Loucy (cell line): ENCODE data around the gene DSE.

Experiments used
- H2AFZ ChIP-seq: fragments of 200-600 bp; sonication (generic); 2 replicates; pipeline ENCODE4 v1.6.0; 2016; ENCODE audit warnings: antibody characterized with exemption, mild to moderate bottlenecking, low read length, moderate library complexity
- H3F3A ChIP-seq: fragments of 200-600 bp; 2 replicates; pipeline ENCODE4 v1.6.0; 2016; ENCODE audit warnings: antibody characterized with exemption, low read depth, mild to moderate bottlenecking
- H3K27me3 ChIP-seq: fragments of 200-600 bp; sonication (generic); 2 replicates; pipeline ENCODE4 v1.6.1; 2014; ENCODE audit warnings: low read length, mild to moderate bottlenecking; ENCODE audit not compliant: insufficient read depth, poor library complexity, severe bottlenecking
- H3K36me3 ChIP-seq: fragments of 200-600 bp; sonication (generic); 2 replicates; pipeline ENCODE4 v1.6.1; 2016; ENCODE audit warnings: low read length; ENCODE audit not compliant: insufficient read depth
- H3K4me1 ChIP-seq: fragments of 200-600 bp; sonication (generic); 2 replicates; pipeline ENCODE4 v1.5.1; 2014; ENCODE audit warnings: low read length, mild to moderate bottlenecking; ENCODE audit not compliant: insufficient read depth, poor library complexity, severe bottlenecking
- H3K4me2 ChIP-seq: fragments of 200-600 bp; sonication (generic); 2 replicates; pipeline ENCODE4 v1.6.0; 2014; ENCODE audit warnings: antibody characterized with exemption, low read length, low read depth, mild to moderate bottlenecking; ENCODE audit not compliant: poor library complexity, severe bottlenecking
- H3K4me3 ChIP-seq: fragments of 200-600 bp; sonication (generic); 2 replicates; pipeline ENCODE4 v1.5.1; 2014; ENCODE audit warnings: low read length, mild to moderate bottlenecking, mixed read lengths; ENCODE audit not compliant: poor library complexity, severe bottlenecking
- H3K79me2 ChIP-seq: fragments of 200-600 bp; sonication (generic); 2 replicates; pipeline ENCODE4 v1.6.1; 2014; ENCODE audit warnings: low read length; ENCODE audit not compliant: insufficient read depth
- H3K9ac ChIP-seq: fragments of 200-600 bp; sonication (generic); 2 replicates; pipeline ENCODE4 v1.6.0; 2014; ENCODE audit warnings: mild to moderate bottlenecking, low read depth, low read length, moderate library complexity; ENCODE audit not compliant: poor library complexity, severe bottlenecking
- H3K9me2 ChIP-seq: fragments of 200-600 bp; sonication (generic); replicated peaks from 2 replicates; pipeline ENCODE4 v1.6.1; 2016; ENCODE audit warnings: low read depth, low read length, mixed read lengths
- H3K9me3 ChIP-seq: fragments of 200-600 bp; sonication (generic); 2 replicates; pipeline ENCODE4 v1.6.1; 2014; ENCODE audit warnings: mild to moderate bottlenecking, antibody characterized with exemption, low read length, low read depth; ENCODE audit not compliant: insufficient read depth
- H4K20me1 ChIP-seq: fragments of 200-600 bp; sonication (generic); 2 replicates; pipeline ENCODE4 v1.6.0; 2014; ENCODE audit warnings: antibody characterized with exemption, low read length, mild to moderate bottlenecking; ENCODE audit not compliant: insufficient read depth, poor library complexity, severe bottlenecking
- CTCF ChIP-seq: fragments of 200-600 bp; sonication (generic); conservative IDR thresholded peaks from 2 replicates; pipeline ENCODE4 v1.5.1; 2014; ENCODE audit warnings: mild to moderate bottlenecking, antibody characterized with exemption, low read length
- EZH2phosphoT487 ChIP-seq: fragments of 200-600 bp; IDR thresholded peaks from 2 replicates; pipeline ENCODE4 v1.6.1; 2018; ENCODE audit warnings: antibody characterized with exemption, mild to moderate bottlenecking, moderate library complexity, borderline replicate concordance

The DSE gene

GRCh38 chr6:116351101-116351500, 19.6 kb upstream of the DSE start:
- no peak overlapping the region for H3K4me2 ChIP-seq
- H3F3A ChIP-seq = no peaks in the 10 kb centered on the region
- no peak overlapping the region for H3K4me3 ChIP-seq
- H4K20me1 ChIP-seq = no peaks in the 10 kb centered on the region
- no peaks in the 10 kb centered on the region for H3K27me3 ChIP-seq
- H3K9me2 ChIP-seq = no peaks in the 10 kb centered on the region
- H3K4me1 ChIP-seq = no peaks in the 10 kb centered on the region
- H2AFZ ChIP-seq = no peak overlapping the region
- no peak overlapping the region for H3K9ac ChIP-seq
- H3K9me3 ChIP-seq = no peaks in the 10 kb centered on the region
- TF ChIP-seq EZH2phosphoT487 (no peak), CTCF (no peak)
- no peaks in the 10 kb centered on the region for H3K79me2 ChIP-seq
- H3K36me3 ChIP-seq = no peaks in the 10 kb centered on the region

- no peaks in the 10 kb centered on the region for H3K4me1 ChIP-seq
- H3K27me3 ChIP-seq = no peaks in the 10 kb centered on the region
- H2AFZ ChIP-seq = no peak overlapping the region
- H3K9me2 ChIP-seq = no peaks in the 10 kb centered on the region
- H3K4me2 ChIP-seq = no peak overlapping the region
- H3F3A ChIP-seq = no peaks in the 10 kb centered on the region
- no peaks in the 10 kb centered on the region for H4K20me1 ChIP-seq
- H3K4me3 ChIP-seq = no peak overlapping the region
- no peak overlapping the region for H3K9ac ChIP-seq
- H3K79me2 ChIP-seq = no peaks in the 10 kb centered on the region
- no peaks in the 10 kb centered on the region for H3K36me3 ChIP-seq
- no peaks in the 10 kb centered on the region for H3K9me3 ChIP-seq
- no peak for TF ChIP-seq EZH2phosphoT487
- TF ChIP-seq CTCF = no peak
Measured at GRCh38 chr6:116352515-116353471, 18.0 kb upstream of the DSE start.

- H3K9me2 ChIP-seq = no peaks in the 10 kb centered on the region
- no peaks in the 10 kb centered on the region for H3K79me2 ChIP-seq
- no peaks in the 10 kb centered on the region for H3K27me3 ChIP-seq
- no peaks in the 10 kb centered on the region for H3K9me3 ChIP-seq
- no peak overlapping the region for H3K4me3 ChIP-seq
- no peak overlapping the region for H3K9ac ChIP-seq
- no peak overlapping the region for H3K4me2 ChIP-seq
- H3K4me1 ChIP-seq = no peaks in the 10 kb centered on the region
- no peaks in the 10 kb centered on the region for H4K20me1 ChIP-seq
- H2AFZ ChIP-seq = no peak overlapping the region
- no peaks in the 10 kb centered on the region for H3F3A ChIP-seq
- TF ChIP-seq EZH2phosphoT487 = no peak
- TF ChIP-seq CTCF = no peak
- no peaks in the 10 kb centered on the region for H3K36me3 ChIP-seq
Measured at GRCh38 chr6:116354236-116354635, 16.5 kb upstream of the DSE start.
